ENCODE results near the gene AKAP8.
"Not testable (repeated sequence)": the region's sequence is repeated elsewhere in the genome, so short reads cannot be mapped to it uniquely, and the experiment has no call there.

Gene AKAP8

GRCh38 chr19:15369594-15369891 lies 10.0 kb downstream of the AKAP8 start:
- no peak for TF ChIP-seq CTCF (conservative IDR thresholded peaks at IDR 0.05; ENCODE audit: low read length)
- no peak for DNase-seq (ENCODE audit: low read depth)
- no peak overlapping the region for H3K4me3 ChIP-seq (ENCODE audit: low read length)

- no peak for TF ChIP-seq CTCF (conservative IDR thresholded peaks at IDR 0.05; ENCODE audit: low read length)
- DNase-seq (ENCODE audit: low read depth) = no peak
- no peak overlapping the region for H3K4me3 ChIP-seq (ENCODE audit: low read length)
Observed at GRCh38 chr19:15368798-15369593, 10.6 kb downstream of the AKAP8 start.

- no peak overlapping the region for H3K4me3 ChIP-seq (ENCODE audit: low read length)
- TF ChIP-seq CTCF (conservative IDR thresholded peaks at IDR 0.05; ENCODE audit: low read length) = no peak
- DNase-seq (ENCODE audit: low read depth) = no peak
Observed at GRCh38 chr19:15368051-15368632, 11.4 kb downstream of the AKAP8 start.

GRCh38 chr19:15367439-15367838 lies 12.1 kb downstream of the AKAP8 start:
- no peak overlapping the region for H3K4me3 ChIP-seq (ENCODE audit: low read length)
- no peak for TF ChIP-seq CTCF (conservative IDR thresholded peaks at IDR 0.05; ENCODE audit: low read length)
- DNase-seq (ENCODE audit: low read depth) = no peak

- no peak overlapping the region for H3K4me3 ChIP-seq (ENCODE audit: low read length)
- TF ChIP-seq CTCF (conservative IDR thresholded peaks at IDR 0.05; ENCODE audit: low read length) = no peak
- DNase-seq (ENCODE audit: low read depth) = no peak
Observed at GRCh38 chr19:15365264-15365663, 14.3 kb downstream of the AKAP8 start.

GRCh38 chr19:15363791-15364190 lies 15.8 kb downstream of the AKAP8 start:
- DNase-seq (ENCODE audit: low read depth) = peak; percentile 34
- H3K4me3 ChIP-seq (ENCODE audit: low read length) = not testable (repeated sequence)

- DNase-seq (ENCODE audit: low read depth); H3K4me3 ChIP-seq (ENCODE audit: low read length): not testable (repeated sequence)
Observed at GRCh38 chr19:15363048-15363447, 16.5 kb downstream of the AKAP8 start.

- H3K4me3 ChIP-seq (ENCODE audit: low read length); DNase-seq (ENCODE audit: low read depth): not testable (repeated sequence)
Observed at GRCh38 chr19:15360015-15360414, 19.6 kb downstream of the AKAP8 start.

- no peak overlapping the region for H3K4me3 ChIP-seq (ENCODE audit: low read length)
- no peak for DNase-seq (ENCODE audit: low read depth)
- TF ChIP-seq CTCF (conservative IDR thresholded peaks at IDR 0.05; ENCODE audit: low read length) = no peak
Observed at GRCh38 chr19:15358918-15359317, 20.7 kb downstream of the AKAP8 start.
